ENCODE data around the gene TSPAN3.

DNA sequence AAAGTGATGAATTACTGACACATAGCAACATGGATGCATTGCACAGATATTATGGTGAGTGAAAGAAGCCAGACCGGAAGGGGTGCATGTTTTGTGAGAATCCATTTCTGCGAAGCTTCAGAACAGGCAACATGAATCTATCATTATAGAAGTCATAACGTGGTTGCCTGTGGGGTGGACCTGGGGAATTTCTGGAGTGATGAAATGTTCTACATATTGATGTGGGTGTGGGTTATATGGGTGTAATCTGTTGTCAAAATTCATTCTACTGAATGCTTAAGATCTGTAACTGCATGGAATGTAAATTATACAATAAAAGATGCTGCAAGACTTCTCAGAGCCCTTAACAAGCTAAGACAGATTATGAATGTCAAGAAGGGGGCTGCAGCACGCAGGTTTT, 25.2 kb upstream of the TSPAN3 start:
- TF ChIP-seq, protein P1, sequence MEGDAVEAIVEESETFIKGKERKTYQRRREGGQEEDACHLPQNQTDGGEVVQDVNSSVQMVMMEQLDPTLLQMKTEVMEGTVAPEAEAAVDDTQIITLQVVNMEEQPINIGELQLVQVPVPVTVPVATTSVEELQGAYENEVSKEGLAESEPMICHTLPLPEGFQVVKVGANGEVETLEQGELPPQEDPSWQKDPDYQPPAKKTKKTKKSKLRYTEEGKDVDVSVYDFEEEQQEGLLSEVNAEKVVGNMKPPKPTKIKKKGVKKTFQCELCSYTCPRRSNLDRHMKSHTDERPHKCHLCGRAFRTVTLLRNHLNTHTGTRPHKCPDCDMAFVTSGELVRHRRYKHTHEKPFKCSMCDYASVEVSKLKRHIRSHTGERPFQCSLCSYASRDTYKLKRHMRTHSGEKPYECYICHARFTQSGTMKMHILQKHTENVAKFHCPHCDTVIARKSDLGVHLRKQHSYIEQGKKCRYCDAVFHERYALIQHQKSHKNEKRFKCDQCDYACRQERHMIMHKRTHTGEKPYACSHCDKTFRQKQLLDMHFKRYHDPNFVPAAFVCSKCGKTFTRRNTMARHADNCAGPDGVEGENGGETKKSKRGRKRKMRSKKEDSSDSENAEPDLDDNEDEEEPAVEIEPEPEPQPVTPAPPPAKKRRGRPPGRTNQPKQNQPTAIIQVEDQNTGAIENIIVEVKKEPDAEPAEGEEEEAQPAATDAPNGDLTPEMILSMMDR (IDR thresholded peaks at IDR 0.05) = no peak
- TF ChIP-seq POLR2A (IDR thresholded peaks at IDR 0.05) = no peak
- TF ChIP-seq POLR2AphosphoS5 (IDR thresholded peaks at IDR 0.05) = no peak

Measured in breast epithelium (tissue), 3 donors.